GM12878 (cell line): ENCODE data around the gene IRF2BPL. TPM values are rescaled to one million over a fixed set of nuclear protein-coding genes. Genes with fewer than 3 reads are reported as not detected.

ENCODE experiments used
- ATAC-seq: fragments of 200-7000 bp; cut with Tn5 transposase; 3 replicates; pipeline ENCODE4 v1.9.1; 2020; ENCODE audit warnings: mild to moderate bottlenecking, moderate library complexity
- BruUV-seq: library from RNA; stranded (reverse); fragments of 400-500 nt; replicated peaks from 2 replicates; lab custom pipeline; 2021; lab: Mats Ljungman, UMichigan
- CTCF ChIA-PET: fragments of 300-600 bp; sonication (Branson Sonifier 250); formaldehyde crosslinking; extraction: SDS; loops from one replicate; lab custom pipeline; 2021; ENCODE audit warnings: inconsistent platforms; lab: Yijun Ruan, JAX
- POLR2A ChIA-PET: fragments of 350-600 bp; formaldehyde crosslinking; extraction: SDS; loops from one replicate; lab custom pipeline; 2021; ENCODE audit warnings: inconsistent platforms; lab: Charles Lee
- RAD21 ChIA-PET: fragments of 300-600 bp; sonication (Branson Sonifier 250); formaldehyde crosslinking; loops from one replicate; lab custom pipeline; 2023; ENCODE audit warnings: antibody characterized with exemption; ENCODE audit not compliant: unreplicated experiment; lab: Charles Lee
- SMC1A ChIA-PET: fragments of 300-600 bp; sonication (Branson Sonifier 250); formaldehyde crosslinking; loops from one replicate; lab custom pipeline; 2023; ENCODE audit not compliant: unreplicated experiment, uncharacterized antibody; lab: Charles Lee
- DNase-seq: peaks from one replicate; pipeline ENCODE4 v3.0.0-alpha.2; 2011; ENCODE audit warnings: low read depth, low spot score
- FAIRE-seq: peaks from 3 replicates; lab custom pipeline; 2011; peaks lifted over from hg19 to GRCh38; lab: Jason Lieb, UNC
- H2AFZ ChIP-seq: 2 replicates; pipeline ENCODE4 v1.6.0; 2011; ENCODE audit warnings: low read depth, low read length, control low read depth; ENCODE audit not compliant: control insufficient read depth
- H3K27ac ChIP-seq: 2 replicates; pipeline ENCODE4 v1.5.1; 2011; ENCODE audit warnings: control low read depth; ENCODE audit not compliant: control insufficient read depth, insufficient read depth
- H3K27me3 ChIP-seq, 2 experiments: replicated peaks in 1 of 2; 2 replicates each; pipeline versions ENCODE4 v1.6.0 to v1.6.1; 2011; ENCODE audit warnings: low read length in 1 of 2; ENCODE audit not compliant: control insufficient read depth in 2 of 2, insufficient read depth in 2 of 2
- H3K36me3 ChIP-seq, 2 experiments: 2 replicates each; pipeline ENCODE4 v1.5.1; 2011; ENCODE audit warnings: low read length in 1 of 2; ENCODE audit not compliant: control insufficient read depth in 2 of 2, insufficient read depth in 2 of 2
- H3K4me1 ChIP-seq: 2 replicates; pipeline ENCODE4 v1.6.1; 2011; ENCODE audit warnings: mild to moderate bottlenecking, low read length, moderate library complexity, mixed read lengths; ENCODE audit not compliant: control insufficient read depth, insufficient read depth
- H3K4me2 ChIP-seq: 2 replicates; pipeline ENCODE4 v1.6.0; 2011; ENCODE audit warnings: control low read depth; ENCODE audit not compliant: control insufficient read depth, insufficient read depth
- H3K4me3 ChIP-seq: fragments of 200-600 bp; sonication (generic); 2 replicates; pipeline ENCODE4 v1.5.1; 2016
- H3K79me2 ChIP-seq: 2 replicates; pipeline ENCODE4 v1.6.0; 2011; ENCODE audit warnings: low read length; ENCODE audit not compliant: control insufficient read depth, insufficient read depth
- H3K9ac ChIP-seq: 2 replicates; pipeline ENCODE4 v1.8.0; 2011; ENCODE audit warnings: low read length, control low read depth, mixed read lengths; ENCODE audit not compliant: control insufficient read depth, insufficient read depth
- H3K9me3 ChIP-seq: replicated peaks from 3 replicates; pipeline ENCODE4 v1.5.1; 2011; ENCODE audit warnings: mild to moderate bottlenecking, low read length; ENCODE audit not compliant: control insufficient read depth, insufficient read depth
- H4K20me1 ChIP-seq: 2 replicates; pipeline ENCODE4 v1.6.0; 2011; ENCODE audit not compliant: control insufficient read depth, insufficient read depth
- BCL11A ChIP-seq: IDR thresholded peaks from 2 replicates; pipeline ENCODE4 v1.6.1; 2011; ENCODE audit warnings: low read depth, low read length
- CUX1 ChIP-seq: IDR thresholded peaks from 2 replicates; pipeline ENCODE4 v1.6.1; 2012; ENCODE audit warnings: improper control_type of control experiment, low read depth, low read length; ENCODE audit not compliant: insufficient replicate concordance
- JUND ChIP-seq: IDR thresholded peaks from 2 replicates; pipeline ENCODE4 v1.6.1; 2012; ENCODE audit warnings: low read depth, mild to moderate bottlenecking, low read length, improper control_type of control experiment, moderate library complexity
- SIX5 ChIP-seq: IDR thresholded peaks from 2 replicates; pipeline ENCODE4 v1.6.1; 2011; ENCODE audit warnings: mild to moderate bottlenecking, low read depth, low read length, moderate library complexity; ENCODE audit not compliant: severe bottlenecking
- TAF1 ChIP-seq: IDR thresholded peaks from 2 replicates; pipeline ENCODE4 v1.6.1; 2011; ENCODE audit warnings: mild to moderate bottlenecking, low read depth, low read length, borderline replicate concordance
- TARDBP ChIP-seq: IDR thresholded peaks from 2 replicates; pipeline ENCODE4 v1.6.1; 2016; ENCODE audit warnings: borderline replicate concordance
- ZBTB4 ChIP-seq: fragments of 450-650 bp; formaldehyde crosslinking; IDR thresholded peaks from 2 replicates; pipeline ENCODE4 v1.4.0; 2022; ENCODE audit warnings: mild to moderate bottlenecking, moderate library complexity
- ZNF592 ChIP-seq: fragments of 450-650 bp; IDR thresholded peaks from 2 replicates; pipeline ENCODE4 v1.6.1; 2017; ENCODE audit warnings: mild to moderate bottlenecking, moderate library complexity
- ZZZ3 ChIP-seq: IDR thresholded peaks from 2 replicates; pipeline ENCODE4 v1.6.1; 2011; ENCODE audit warnings: low read depth; ENCODE audit not compliant: control insufficient read depth, insufficient read length
- WGBS: methylation state at CpG from one replicate; pipeline ENCODE4 v1.1.6; 2016; ENCODE audit warnings: low lambda C conversion rate; ENCODE audit not compliant: insufficient replicate concordance, insufficient coverage; ENCODE audit errors: missing lambda C conversion rate; 5-methylcytosine and 5-hydroxymethylcytosine counted together
- in situ Hi-C: fragments of 300-500 bp; cut with MboI; formaldehyde crosslinking; loops from 9 replicates; pipeline ENCODE4 v1.14.3; 2018; ENCODE audit warnings: mixed read lengths
- intact Hi-C: fragments of 100-400 bp; cut with micrococcal nuclease; formaldehyde crosslinking; loops from one replicate; pipeline ENCODE4 v1.14.2; 2022; ENCODE audit not compliant: unreplicated experiment
- polyA plus RNA-seq, 11 experiments: library from polyadenylated mRNA; depleted of rRNA in 4 of 11; unstranded in 6 of 11; stranded (reverse) in 5 of 11; fragments of >200 nt; fragmentation: Nextera tagmentation in 4 of 11; fragmentation: Illumina TruSeq in 1 of 11; extraction: Ambion mirVana in 4 of 11; extraction: Trizol in 1 of 11; gene quantifications; 1 replicate in 1 of 11; 2 replicates in 10 of 11; pipeline versions ENCODE4 v1.2.1 to v1.2.3, GENCODE V29; 2011 to 2016; ENCODE audit warnings: inconsistent platforms in 2 of 11, missing spikeins in 2 of 11, low read depth in 1 of 11
- total RNA-seq, 4 experiments: library from RNA; depleted of rRNA in 3 of 4; stranded (reverse); fragments of >200 nt in 3 of 4; fragmentation: Illumina TruSeq in 1 of 4; extraction: Trizol in 1 of 4; gene quantifications; 2 replicates each; pipeline versions ENCODE4 v1.2.1 to v1.2.3, GENCODE V29; 2013 to 2021

IRF2BPL gene
- total and polyA plus RNA-seq, 10 of the 15 experiments (the other 5 are each of a cell fraction or from before 2014, with no cell fraction given): 1.2 to 34.5 (median 3.1) TPM

- Histone ChIP-seq H3K9me3 (no peaks in the 10 kb centered on the region), H3K4me1 (peaks cover 55% of the 10 kb centered on the region), H3K27me3 (no peaks in the 10 kb centered on the region), H3K9ac (0 out of 2 replicates have a peak overlapping the region, but pooled peaks have one; percentile 54), H2AFZ (no peak overlapping the region), H4K20me1 (no peaks in the 10 kb centered on the region), H3K27ac (peak overlapping the region; percentile 56), H3K79me2 (peaks cover 43% of the 10 kb centered on the region), H3K4me2 (peak overlapping the region; percentile 74), H3K4me3 (peak overlapping the region; percentile 64; the same call in 1 of the 2 replicates), H3K36me3 (peaks cover 4 to 7% of the 10 kb centered on the region in 2 experiments; a peak in 3 of 4 replicates)
- no peak for FAIRE-seq
- DNase-seq: no peak
- RAD21 ChIA-PET: interaction anchor here (0.6 to 5.6 kb wide), 21 partner anchors 13 to 111 kb away, joined by 3 to 60 read pairs (median 5); no protein-coding TSS in a partner anchor
- WGBS: 52% methylated on average over 16 of the region's 16 CpGs
- SMC1A ChIA-PET: interaction anchor here (0.6 to 4.5 kb wide), 26 partner anchors 10 to 1588 kb away, joined by 3 to 66 read pairs (median 4); no protein-coding TSS in a partner anchor
- CTCF ChIA-PET: interaction anchor here (0.6 to 3.3 kb wide), 19 partner anchors 8 to 1585 kb away, joined by 3 to 22 read pairs (median 3); no protein-coding TSS in a partner anchor
- no TSS peak for BruUV-seq
- ATAC-seq: peak; percentile 4
- intact Hi-C loops: no loop called here
- POLR2A ChIA-PET: interaction anchor here (0.6 to 4.5 kb wide), 14 partner anchors 10 to 133 kb away, joined by 3 to 40 read pairs (median 8); no protein-coding TSS in a partner anchor
- in situ Hi-C loops: no loop called here
- TF ChIP-seq TARDBP (no peak), BCL11A (no peak), SIX5 (no peak), ZNF592 (no peak), CUX1 (no peak), ZZZ3 (no peak), JUND (no peak), TAF1 (no peak), ZBTB4 (CRISPR knock-in tag) (no peak)
Observed at GRCh38 chr14:77024171-77024691, 4.3 kb downstream of the IRF2BPL start.
